Astrocyte of the spinal cord (primary cell): ENCODE data around the gene ZNF808.
"Not testable (repeated sequence)": the region's sequence is repeated elsewhere in the genome, so short reads cannot be mapped to it uniquely, and the experiment has no call there.

Experiments used
- DNase-seq: peaks from one replicate; pipeline ENCODE4 v3.0.0; 2011; ENCODE audit warnings: low read depth, low spot score
- H3K4me3 ChIP-seq: 2 replicates; pipeline ENCODE4 v1.5.1; 2011; ENCODE audit warnings: low read depth, mild to moderate bottlenecking, low read length, moderate library complexity
- CTCF ChIP-seq: IDR thresholded peaks from 2 replicates; pipeline ENCODE4 v1.5.1; 2012; ENCODE audit warnings: low read depth, mild to moderate bottlenecking, low read length, inconsistent platforms
- in situ Hi-C: cut with HindIII; loops from 2 replicates; pipeline ENCODE4 v1.10.0; 2017; ENCODE audit warnings: low sequenced_read_pairs

The ZNF808 gene

GRCh38 chr19:52590728-52591127, 63.3 kb downstream of the ZNF808 start:
- H3K4me3 ChIP-seq = no peak overlapping the region
- no peak for TF ChIP-seq CTCF
- no peak for DNase-seq
- in situ Hi-C loops = no loop called here

- in situ Hi-C loops = no loop called here
- no peak overlapping the region for H3K4me3 ChIP-seq
- no peak for TF ChIP-seq CTCF
Observed at GRCh38 chr19:52592301-52592700, 64.8 kb downstream of the ZNF808 start.

GRCh38 chr19:52593441-52593840, 66.0 kb downstream of the ZNF808 start:
- H3K4me3 ChIP-seq, DNase-seq, in situ Hi-C loops: not testable (repeated sequence)

More at GRCh38 chr19:52592301-52592700, 64.8 kb downstream of the ZNF808 start:
- no peak for DNase-seq

GRCh38 chr19:52599241-52599640, 71.8 kb downstream of the ZNF808 start:
- TF ChIP-seq CTCF = no peak
- in situ Hi-C loops = no loop called here
- no peak overlapping the region for H3K4me3 ChIP-seq
- no peak for DNase-seq

- no peak for DNase-seq
- H3K4me3 ChIP-seq = peak overlapping the region; percentile 45
- no peak for TF ChIP-seq CTCF
- in situ Hi-C loops = no loop called here
Observed at GRCh38 chr19:52600639-52601024, 73.2 kb downstream of the ZNF808 start.

GRCh38 chr19:52601025-52601973, 73.8 kb downstream of the ZNF808 start:
- peak overlapping the region; percentile 45 for H3K4me3 ChIP-seq
- DNase-seq = peak; percentile 90
- in situ Hi-C loops = no loop called here
- TF ChIP-seq CTCF = peak; percentile 37

- DNase-seq, in situ Hi-C loops: not testable (repeated sequence)
- peak overlapping the region; percentile 45 for H3K4me3 ChIP-seq
- TF ChIP-seq CTCF = peak; percentile 11
Observed at GRCh38 chr19:52601974-52602366, 74.5 kb downstream of the ZNF808 start.
